Measurements from ENCODE around the gene SUMO3. TPM values are rescaled to one million over a fixed set of nuclear protein-coding genes. Genes with fewer than 3 reads are reported as not detected.

Gene SUMO3
- total and polyA plus RNA-seq, 3 experiments from 2014 or later = 81.7 to 88.1 (median 85.3) TPM

GRCh38 chr21:44785620-44786335 is 32.1 kb downstream of the SUMO3 start:
- Mint-ChIP-seq H3K27ac (peak overlapping the region in 5 of 8 donors; percentile 32 to 76 (median 45)), H3K36me3 (peaks cover 6 to 70% (median 12%) of the 10 kb centered on the region in 3 donors), H3K4me3 (no peak overlapping the region), H3K4me1 (peaks cover 21 to 47% (median 25%) of the 10 kb centered on the region in 3 donors), H3K27me3 (peaks cover 0 to 3% of the 10 kb centered on the region in 2 donors), H3K9me3 (no peaks in the 10 kb centered on the region)
- no peaks in the 10 kb centered on the region for H3K27me3 ChIP-seq (ENCODE audit: insufficient read depth, low read length, poor library complexity, severe bottlenecking)
- no peaks in the 10 kb centered on the region for H3K9me3 ChIP-seq (ENCODE audit: low read length)
- H3K27ac ChIP-seq (ENCODE audit: low read depth, low read length) = no peak overlapping the region
- ChIA-PET CTCF (interaction anchor here (0.8 kb wide), 1 partner anchor 275 kb away, joined by 3 read pairs; no protein-coding TSS in a partner anchor), POLR2A (no interaction called here)
- H3K36me3 ChIP-seq (ENCODE audit: insufficient read depth, low read length) = peaks cover 22% of the 10 kb centered on the region
- no peak for DNase-seq
- H3K4me1 ChIP-seq (ENCODE audit: insufficient read depth, low read length) = no peaks in the 10 kb centered on the region
- no peak overlapping the region for H3K4me3 ChIP-seq (ENCODE audit: low read length)

GRCh38 chr21:44784810-44785209 is 33.1 kb downstream of the SUMO3 start:
- H3K9me3 Mint-ChIP-seq = no peaks in the 10 kb centered on the region
- H3K36me3 ChIP-seq (ENCODE audit: insufficient read depth, low read length) = peaks cover 22% of the 10 kb centered on the region
- H3K4me3 Mint-ChIP-seq = no peak overlapping the region
- peaks cover 0 to 3% of the 10 kb centered on the region in 2 donors for H3K27me3 Mint-ChIP-seq
- no peak overlapping the region for H3K27ac Mint-ChIP-seq
- peaks cover 5 to 71% (median 12%) of the 10 kb centered on the region in 3 donors for H3K36me3 Mint-ChIP-seq
- peaks cover 21 to 44% (median 21%) of the 10 kb centered on the region in 3 donors for H3K4me1 Mint-ChIP-seq
- H3K9me3 ChIP-seq (ENCODE audit: low read length) = no peaks in the 10 kb centered on the region
- no peak for DNase-seq
- ChIA-PET CTCF (interaction anchor here (1.4 kb wide), 1 partner anchor 38 kb away, joined by 3 read pairs; no protein-coding TSS in a partner anchor), POLR2A (no interaction called here)
- no peak overlapping the region for H3K4me3 ChIP-seq (ENCODE audit: low read length)
- H3K4me1 ChIP-seq (ENCODE audit: insufficient read depth, low read length) = no peaks in the 10 kb centered on the region
- H3K27ac ChIP-seq (ENCODE audit: low read depth, low read length) = no peak overlapping the region
- H3K27me3 ChIP-seq (ENCODE audit: insufficient read depth, low read length, poor library complexity, severe bottlenecking) = no peaks in the 10 kb centered on the region

- no peaks in the 10 kb centered on the region for H3K9me3 Mint-ChIP-seq
- no peak overlapping the region for H3K4me3 ChIP-seq (ENCODE audit: low read length)
- no peaks in the 10 kb centered on the region for H3K9me3 ChIP-seq (ENCODE audit: low read length)
- peaks cover 0 to 3% of the 10 kb centered on the region in 2 donors for H3K27me3 Mint-ChIP-seq
- H3K4me3 Mint-ChIP-seq = no peak overlapping the region
- no peaks in the 10 kb centered on the region for H3K27me3 ChIP-seq (ENCODE audit: insufficient read depth, low read length, poor library complexity, severe bottlenecking)
- peaks cover 22% of the 10 kb centered on the region for H3K36me3 ChIP-seq (ENCODE audit: insufficient read depth, low read length)
- CTCF ChIA-PET = interaction anchor here (1.2 kb wide), 2 partner anchors 10 to 272 kb away, joined by 3 to 6 read pairs; no protein-coding TSS in a partner anchor
- peaks cover 24 to 40% (median 31%) of the 10 kb centered on the region in 3 donors for H3K4me1 Mint-ChIP-seq
- H3K4me1 ChIP-seq (ENCODE audit: insufficient read depth, low read length) = no peaks in the 10 kb centered on the region
- no peak overlapping the region for H3K27ac ChIP-seq (ENCODE audit: low read depth, low read length)
- peak overlapping the region in 2 of 8 donors; percentile 4 to 9 for H3K27ac Mint-ChIP-seq
- DNase-seq = no peak
- POLR2A ChIA-PET = no interaction called here
- peaks cover 9 to 80% (median 16%) of the 10 kb centered on the region in 3 donors for H3K36me3 Mint-ChIP-seq
Observed at GRCh38 chr21:44783020-44783696, 34.7 kb downstream of the SUMO3 start.

GRCh38 chr21:44780767-44781459 is 36.9 kb downstream of the SUMO3 start:
- no peak overlapping the region for H3K4me3 Mint-ChIP-seq
- POLR2A ChIA-PET = no interaction called here
- peak overlapping the region in 1 of 8 donors; percentile 24 for H3K27ac Mint-ChIP-seq
- no peaks in the 10 kb centered on the region for H3K9me3 Mint-ChIP-seq
- peaks cover 0 to 3% of the 10 kb centered on the region in 2 donors for H3K27me3 Mint-ChIP-seq
- no peaks in the 10 kb centered on the region for H3K4me1 ChIP-seq (ENCODE audit: insufficient read depth, low read length)
- H3K9me3 ChIP-seq (ENCODE audit: low read length) = no peaks in the 10 kb centered on the region
- peaks cover 22 to 32% (median 31%) of the 10 kb centered on the region in 3 donors for H3K4me1 Mint-ChIP-seq
- CTCF ChIA-PET = interaction anchor here (3.3 kb wide), 1 partner anchor 270 kb away, joined by 10 read pairs; no protein-coding TSS in a partner anchor
- H3K36me3 Mint-ChIP-seq = peaks cover 6 to 82% (median 18%) of the 10 kb centered on the region in 3 donors
- no peak overlapping the region for H3K4me3 ChIP-seq (ENCODE audit: low read length)
- H3K36me3 ChIP-seq (ENCODE audit: insufficient read depth, low read length) = peaks cover 18% of the 10 kb centered on the region
- no peaks in the 10 kb centered on the region for H3K27me3 ChIP-seq (ENCODE audit: insufficient read depth, low read length, poor library complexity, severe bottlenecking)
- no peak overlapping the region for H3K27ac ChIP-seq (ENCODE audit: low read depth, low read length)
- no peak for DNase-seq

- DNase-seq = no peak
- Mint-ChIP-seq H3K27ac (peak overlapping the region in 4 of 8 donors; percentile 6 to 70 (median 34)), H3K4me1 (peaks cover 19 to 32% (median 26%) of the 10 kb centered on the region in 3 donors), H3K27me3 (peaks cover 0 to 1% of the 10 kb centered on the region in 2 donors), H3K9me3 (no peaks in the 10 kb centered on the region), H3K36me3 (peaks cover 5 to 80% (median 15%) of the 10 kb centered on the region in 3 donors), H3K4me3 (no peak overlapping the region)
- Histone ChIP-seq H3K9me3 (ENCODE audit: low read length) (no peaks in the 10 kb centered on the region), H3K27me3 (ENCODE audit: insufficient read depth, low read length, poor library complexity, severe bottlenecking) (no peaks in the 10 kb centered on the region), H3K36me3 (ENCODE audit: insufficient read depth, low read length) (peaks cover 11% of the 10 kb centered on the region), H3K4me3 (ENCODE audit: low read length) (no peak overlapping the region), H3K4me1 (ENCODE audit: insufficient read depth, low read length) (no peaks in the 10 kb centered on the region), H3K27ac (ENCODE audit: low read depth, low read length) (no peak overlapping the region)
- ChIA-PET CTCF (interaction anchor here (3.3 kb wide), 1 partner anchor 269 kb away, joined by 10 read pairs; no protein-coding TSS in a partner anchor), POLR2A (no interaction called here)
Observed at GRCh38 chr21:44780137-44780502, 37.7 kb downstream of the SUMO3 start.

- Mint-ChIP-seq H3K4me1 (peaks cover 20 to 32% (median 26%) of the 10 kb centered on the region in 3 donors), H3K27ac (peak overlapping the region in 1 of 8 donors; percentile 78), H3K4me3 (no peak overlapping the region), H3K27me3 (peaks cover 0 to 1% of the 10 kb centered on the region in 2 donors), H3K9me3 (no peaks in the 10 kb centered on the region), H3K36me3 (peaks cover 8 to 81% (median 20%) of the 10 kb centered on the region in 3 donors)
- DNase-seq = no peak
- ChIA-PET CTCF (interaction anchor here (3.3 kb wide), 1 partner anchor 269 kb away, joined by 10 read pairs; no protein-coding TSS in a partner anchor), POLR2A (no interaction called here)
- Histone ChIP-seq H3K27me3 (ENCODE audit: insufficient read depth, low read length, poor library complexity, severe bottlenecking) (no peaks in the 10 kb centered on the region), H3K4me3 (ENCODE audit: low read length) (no peak overlapping the region), H3K27ac (ENCODE audit: low read depth, low read length) (no peak overlapping the region), H3K4me1 (ENCODE audit: insufficient read depth, low read length) (no peaks in the 10 kb centered on the region), H3K9me3 (ENCODE audit: low read length) (no peaks in the 10 kb centered on the region), H3K36me3 (ENCODE audit: insufficient read depth, low read length) (peaks cover 8% of the 10 kb centered on the region)
Observed at GRCh38 chr21:44779417-44780136, 38.3 kb downstream of the SUMO3 start.

- no peaks in the 10 kb centered on the region for H3K27me3 ChIP-seq (ENCODE audit: insufficient read depth, low read length, poor library complexity, severe bottlenecking)
- Mint-ChIP-seq H3K9me3 (no peaks in the 10 kb centered on the region), H3K36me3 (peaks cover 8 to 80% (median 22%) of the 10 kb centered on the region in 3 donors), H3K27ac (peak overlapping the region in 1 of 8 donors; percentile 63), H3K4me1 (peaks cover 20 to 32% (median 26%) of the 10 kb centered on the region in 3 donors), H3K4me3 (no peak overlapping the region), H3K27me3 (peaks cover 0 to 1% of the 10 kb centered on the region in 2 donors)
- H3K4me3 ChIP-seq (ENCODE audit: low read length) = no peak overlapping the region
- DNase-seq = no peak
- H3K27ac ChIP-seq (ENCODE audit: low read depth, low read length) = no peak overlapping the region
- peaks cover 9% of the 10 kb centered on the region for H3K36me3 ChIP-seq (ENCODE audit: insufficient read depth, low read length)
- ChIA-PET POLR2A (no interaction called here), CTCF (interaction anchor here (3.3 kb wide), 1 partner anchor 268 kb away, joined by 10 read pairs; no protein-coding TSS in a partner anchor)
- H3K4me1 ChIP-seq (ENCODE audit: insufficient read depth, low read length) = no peaks in the 10 kb centered on the region
- H3K9me3 ChIP-seq (ENCODE audit: low read length) = no peaks in the 10 kb centered on the region
Observed at GRCh38 chr21:44778983-44779382, 38.9 kb downstream of the SUMO3 start.
